Activated CD8-positive, alpha-beta memory T cell treated with anti-CD3 and anti-CD28 coated beads for 1 hour (primary cell): ENCODE data around the gene TDP1.
A peak's percentile ranks its signal among the peaks of the same experiment; 100 is the strongest.

Source experiments
- DNase-seq, 2 donors: peaks; one replicate each; pipeline ENCODE4 v3.0.0-alpha.2; 2020; ENCODE audit warnings: low read depth in 1 of 2; ENCODE audit errors: extremely low read depth in 1 of 2

Gene TDP1

DNA sequence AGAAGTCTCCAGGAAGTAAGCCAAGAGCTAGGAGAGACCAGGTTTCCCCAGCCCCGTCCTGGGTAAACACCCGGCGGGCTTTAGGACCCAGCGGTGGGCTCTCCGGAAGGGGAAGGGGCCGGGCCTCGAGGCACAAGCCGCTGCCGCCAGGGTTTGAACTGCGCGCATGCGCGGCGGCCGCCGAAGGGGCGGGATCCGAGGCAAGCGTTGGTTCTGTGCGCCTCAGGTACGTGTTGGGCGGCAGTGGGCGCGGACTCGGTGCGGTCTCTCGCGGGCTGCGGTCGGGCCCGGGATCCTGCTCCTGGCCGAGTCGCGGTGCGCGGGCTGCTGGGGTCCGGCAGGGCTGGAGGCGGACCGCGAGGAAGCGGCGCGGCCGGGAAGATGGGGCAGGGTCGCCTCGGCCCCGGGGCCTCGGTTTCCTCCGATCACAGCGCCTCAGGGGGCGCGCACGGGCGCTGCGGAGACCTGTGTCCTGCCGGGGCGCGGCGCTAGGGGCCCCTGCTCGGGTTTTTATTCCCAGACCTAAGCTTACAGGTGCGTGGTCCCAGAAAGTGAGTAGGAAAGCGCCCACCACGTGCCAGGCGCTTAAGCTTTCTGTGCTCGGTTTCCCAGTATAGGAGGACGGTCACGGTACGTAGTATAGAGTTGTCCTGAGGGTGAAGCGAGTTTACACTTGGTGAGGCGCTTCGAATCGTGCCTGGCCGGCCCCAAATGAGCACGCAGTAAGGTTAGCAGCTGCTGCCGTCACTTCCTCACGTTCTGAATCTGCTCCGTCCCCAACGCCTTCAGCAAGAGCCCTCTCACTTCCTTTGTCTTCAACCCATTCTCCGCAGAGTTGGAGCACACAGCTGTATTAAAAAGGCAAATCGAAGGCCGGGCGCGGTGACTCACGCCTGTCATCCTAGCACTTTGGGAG is at the start of gene TDP1:
TDP1 (plus strand) TSS at position 183 of the 916 bp plus-strand sequence. CDS start 7,188 bp downstream, outside the sequence.
- DNase-seq: peak; percentile 91 to 97

DNA sequence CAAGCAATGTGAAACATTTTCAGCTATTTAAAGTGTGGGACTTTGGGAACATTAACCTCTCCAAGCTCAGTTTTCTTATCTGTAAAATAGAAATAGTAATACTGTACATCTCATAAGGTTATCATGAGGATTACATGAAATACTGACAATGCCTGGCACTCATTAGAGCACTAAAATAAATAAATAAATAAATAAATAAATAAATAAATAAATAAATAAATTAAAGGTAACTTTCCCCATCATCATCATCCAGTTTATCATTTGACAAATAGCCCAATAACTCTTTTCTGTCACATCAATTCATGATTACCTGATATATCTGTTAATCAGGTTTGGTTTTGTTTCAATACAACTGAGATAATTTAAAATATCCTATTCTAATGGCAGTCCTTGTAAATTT is 49.7 kb upstream of the TDP1 start:
- no peak for DNase-seq

DNA sequence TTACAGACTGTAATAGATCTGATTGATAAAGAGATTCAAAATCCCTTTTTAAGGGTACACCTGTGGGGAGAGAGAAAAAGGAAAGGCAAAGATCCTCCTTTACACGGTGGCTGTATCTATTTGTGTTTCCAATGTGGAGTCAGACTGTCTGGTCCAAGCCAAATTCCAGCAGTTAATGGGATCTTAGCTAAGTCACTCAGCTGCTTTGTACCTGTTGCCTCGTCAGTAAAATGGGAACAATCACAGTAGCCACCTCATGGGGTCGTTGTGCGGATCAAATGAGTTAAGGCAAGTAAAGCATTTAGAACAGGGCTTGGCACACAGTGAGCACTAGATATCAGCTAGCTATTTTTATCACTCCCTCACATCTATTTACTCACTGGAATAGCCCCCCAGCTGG is 48.1 kb upstream of the TDP1 start:
- DNase-seq: no peak

DNA sequence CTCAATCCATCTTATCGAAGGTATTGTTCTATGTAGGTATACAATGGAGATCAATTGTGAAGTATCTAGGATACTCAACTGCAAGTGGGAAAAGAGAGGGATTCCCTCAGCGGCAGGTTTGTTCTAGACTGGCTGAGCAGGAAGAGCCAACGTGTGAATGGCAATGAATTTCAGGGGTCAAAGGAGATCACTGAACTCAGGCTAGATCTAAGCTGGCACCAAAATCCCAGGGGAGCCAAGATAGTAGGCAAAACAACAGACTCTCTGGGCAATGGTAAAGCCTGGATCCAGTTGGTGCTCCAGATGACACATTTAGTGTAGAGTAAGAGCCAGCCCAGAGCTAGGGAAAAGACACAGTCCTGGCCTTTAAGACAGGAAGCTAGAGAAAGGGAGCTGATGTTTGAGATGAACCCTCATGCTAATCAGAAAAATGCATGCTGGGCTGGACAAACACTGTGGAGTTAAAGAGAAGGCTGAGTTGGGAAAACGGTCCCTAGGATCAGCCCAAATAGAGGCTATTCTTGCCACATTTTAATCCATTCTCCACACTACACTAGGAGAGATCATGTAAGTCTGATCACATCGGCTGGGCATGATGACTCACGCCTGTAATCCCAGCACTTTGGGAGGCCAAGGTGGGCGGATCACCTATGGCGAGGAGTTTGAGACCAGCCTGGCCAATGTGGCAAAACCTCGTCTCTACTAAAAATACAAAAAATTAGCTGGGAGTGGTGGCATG is 46.8 kb upstream of the TDP1 start:
- no peak for DNase-seq

DNA sequence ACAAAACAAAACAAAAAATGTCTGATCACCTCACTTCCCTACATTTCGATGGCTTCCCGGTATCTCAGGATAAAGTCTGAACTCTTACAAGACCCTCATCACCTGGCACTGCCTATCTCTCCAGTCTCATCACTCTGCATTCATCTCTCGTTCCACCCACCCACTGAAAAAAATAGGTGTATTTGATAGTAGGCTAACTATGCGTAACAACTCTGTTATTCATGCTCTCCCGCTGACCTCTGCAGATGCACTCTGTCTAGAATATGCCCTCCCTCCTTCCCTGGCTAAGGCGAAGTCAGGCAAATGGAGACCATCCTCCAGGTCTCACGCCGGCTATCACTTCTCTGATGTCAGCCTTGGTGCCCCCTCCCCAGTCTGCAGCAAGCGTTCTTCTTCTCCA is 46.1 kb upstream of the TDP1 start:
- DNase-seq: no peak

DNA sequence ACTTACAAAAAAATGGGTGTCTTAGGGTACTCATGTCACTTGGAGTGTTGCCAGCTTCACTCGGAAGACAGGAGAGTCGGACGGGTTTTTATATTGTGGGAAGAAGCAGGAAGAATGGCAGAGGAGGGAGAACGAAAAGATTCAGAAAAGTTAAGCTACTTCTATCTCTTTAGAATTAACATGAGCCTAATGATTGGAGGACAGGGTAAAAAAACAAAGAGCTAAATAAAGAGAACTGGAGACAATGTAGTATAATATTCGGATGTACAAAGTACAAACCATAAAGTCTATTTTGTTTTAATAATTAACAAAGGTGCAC is 45.1 kb upstream of the TDP1 start:
- DNase-seq: no peak

DNA sequence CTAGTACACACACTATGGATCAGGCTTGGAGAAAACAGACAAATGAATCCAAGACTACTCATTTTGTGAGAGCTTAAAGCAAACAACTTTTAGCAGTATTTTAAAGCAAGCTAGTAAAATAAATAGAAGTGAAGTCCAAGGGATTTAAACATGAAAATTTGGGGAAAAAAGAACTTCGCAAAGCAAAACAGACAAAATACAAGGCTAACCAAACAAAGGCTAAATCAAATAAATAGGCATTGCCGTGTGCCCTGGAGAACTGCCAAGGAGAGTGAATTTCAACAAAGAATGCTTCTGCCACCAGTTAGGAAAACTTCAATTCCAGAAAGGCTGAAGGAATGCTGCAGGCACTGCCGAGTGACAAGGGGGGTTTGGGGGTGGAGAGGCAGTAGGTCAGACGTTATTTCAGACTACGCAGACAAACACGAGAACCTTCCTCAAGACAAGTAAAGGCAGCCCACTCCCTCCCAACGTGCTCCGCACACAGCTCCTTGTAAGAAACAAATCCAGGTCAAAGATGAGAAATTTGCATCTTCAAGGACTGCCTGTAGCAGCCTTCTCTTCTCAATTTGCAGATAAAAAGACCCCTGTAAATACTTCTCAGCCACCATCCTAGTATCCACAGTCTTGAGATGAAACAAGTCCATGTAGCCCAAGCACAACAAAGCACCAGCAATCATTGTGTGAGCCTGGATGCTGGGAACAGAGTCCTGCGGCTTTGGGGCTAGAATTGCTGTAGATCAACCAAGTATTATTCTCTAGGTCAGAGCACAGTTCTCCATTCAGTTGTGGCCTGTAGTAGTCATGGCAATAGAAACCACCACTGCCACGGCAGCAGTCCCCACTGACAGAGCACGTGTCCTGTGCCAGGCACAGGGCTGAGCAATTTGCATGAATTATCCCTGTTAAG is 44.5 kb upstream of the TDP1 start:
- no peak for DNase-seq

DNA sequence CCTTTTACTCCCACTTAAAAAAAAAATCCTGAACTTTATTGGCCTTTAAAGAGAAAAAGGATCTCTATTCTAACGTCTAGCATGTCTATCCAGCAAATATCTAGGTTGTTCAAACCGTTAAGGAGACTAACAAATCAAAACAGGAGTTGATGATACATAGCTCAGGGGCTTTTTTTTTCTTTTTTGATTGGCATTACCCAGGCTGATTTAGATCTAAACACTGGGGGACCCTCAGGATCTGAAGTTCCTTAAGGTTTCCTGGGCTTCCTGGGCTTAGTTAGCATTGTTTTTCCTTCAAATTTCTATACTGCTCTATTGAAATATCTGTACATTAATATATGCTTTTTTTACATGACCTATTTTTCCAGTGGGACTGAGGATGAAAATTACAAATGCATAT is 43.5 kb upstream of the TDP1 start:
- DNase-seq: no peak

DNA sequence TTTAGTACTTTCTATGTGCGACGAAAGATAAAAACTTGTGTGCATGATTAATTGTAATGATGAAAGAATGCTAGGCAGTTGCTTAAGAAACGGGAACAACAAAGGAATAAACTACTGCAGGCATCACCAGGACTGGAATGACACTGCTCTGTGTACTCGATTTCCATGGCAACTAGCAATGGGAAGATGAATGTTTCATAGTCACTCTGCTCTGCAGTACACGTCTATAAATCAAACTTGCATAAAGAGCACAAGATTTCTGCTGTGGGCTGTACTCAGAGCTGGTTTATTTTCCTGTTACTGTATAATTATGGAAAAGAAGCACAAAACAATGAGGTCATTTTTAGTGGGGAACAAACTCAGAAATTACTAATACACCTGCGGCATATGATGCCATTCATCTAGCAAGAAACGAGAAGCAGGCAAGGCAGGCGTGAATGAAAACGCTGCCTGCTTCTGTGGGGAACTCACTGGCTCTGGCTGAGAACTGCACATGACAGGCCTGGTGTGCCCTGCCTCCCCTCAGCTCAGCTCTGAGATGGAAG is 43.0 kb upstream of the TDP1 start:
- no peak for DNase-seq

DNA sequence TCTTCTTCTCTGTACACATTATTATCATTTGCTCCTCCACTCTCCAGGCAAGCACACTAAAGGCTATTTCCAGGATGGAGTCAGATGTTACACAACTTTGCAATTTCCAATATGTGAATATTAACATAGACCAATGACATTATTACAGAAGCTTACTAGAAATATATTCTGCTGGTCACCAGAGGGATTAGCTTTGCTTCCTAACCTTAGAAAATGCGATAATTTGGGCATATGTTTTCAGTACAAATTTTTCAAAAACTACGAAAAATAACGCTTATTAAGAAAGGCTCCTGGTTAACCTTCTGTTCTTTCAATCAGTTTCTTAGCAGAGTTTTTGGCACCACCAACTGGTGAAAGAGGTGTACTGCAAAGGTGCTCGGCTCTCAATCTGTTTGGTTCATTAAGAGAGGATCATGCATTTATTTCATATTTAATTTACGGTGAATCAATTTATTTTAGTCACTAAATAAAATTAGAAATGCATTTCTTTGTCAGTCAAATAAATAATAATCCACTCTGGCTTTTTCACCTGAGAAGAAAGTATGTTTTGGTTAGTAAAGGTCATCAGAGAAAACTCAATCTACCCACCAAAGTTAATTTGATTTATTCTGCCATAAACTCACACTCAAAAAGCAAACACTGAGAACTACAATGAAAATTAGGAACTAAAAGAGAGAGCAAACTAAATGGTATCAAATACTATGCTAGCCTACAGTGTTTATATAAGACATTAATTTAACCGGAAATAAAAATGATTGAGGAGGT is 40.4 kb upstream of the TDP1 start:
- peak; percentile 6 to 29 for DNase-seq

DNA sequence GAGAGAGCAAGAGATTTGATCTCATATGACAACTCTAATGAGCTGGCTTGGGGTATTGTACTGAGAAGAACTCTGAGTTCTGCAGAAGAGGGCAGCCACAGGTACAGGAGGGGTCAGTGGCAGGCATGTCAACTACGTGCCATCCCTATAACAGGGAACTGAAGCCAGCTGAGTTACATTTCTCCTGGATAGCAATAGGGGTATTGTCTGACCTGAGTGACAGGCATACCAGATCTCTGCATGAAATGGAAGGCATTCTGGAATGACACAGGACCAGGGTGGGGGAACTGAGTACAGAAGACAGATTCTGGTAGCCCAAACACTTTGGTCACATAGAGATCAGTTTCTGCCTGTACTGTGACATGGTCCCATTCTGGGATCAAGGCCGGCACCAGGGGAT is 37.0 kb upstream of the TDP1 start:
- no peak for DNase-seq

DNA sequence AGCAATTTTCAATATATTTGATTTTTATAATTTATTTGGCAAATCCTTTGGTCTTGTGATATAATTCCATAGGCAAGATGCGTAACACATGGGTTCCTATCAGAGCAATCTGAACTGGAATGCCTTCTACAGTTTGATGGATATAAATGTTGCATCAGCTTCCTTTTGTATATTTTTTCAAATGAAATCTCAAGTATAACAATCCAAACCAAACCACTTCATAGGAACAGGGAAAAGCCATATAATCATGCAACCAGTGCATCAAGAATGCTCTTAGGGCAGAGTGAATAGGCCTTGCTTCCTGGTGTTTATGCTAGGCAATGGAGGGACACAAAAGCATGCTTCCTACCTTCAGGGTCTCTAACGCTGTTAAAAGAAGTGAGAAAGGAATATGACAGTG is 35.7 kb upstream of the TDP1 start:
- no peak for DNase-seq

DNA sequence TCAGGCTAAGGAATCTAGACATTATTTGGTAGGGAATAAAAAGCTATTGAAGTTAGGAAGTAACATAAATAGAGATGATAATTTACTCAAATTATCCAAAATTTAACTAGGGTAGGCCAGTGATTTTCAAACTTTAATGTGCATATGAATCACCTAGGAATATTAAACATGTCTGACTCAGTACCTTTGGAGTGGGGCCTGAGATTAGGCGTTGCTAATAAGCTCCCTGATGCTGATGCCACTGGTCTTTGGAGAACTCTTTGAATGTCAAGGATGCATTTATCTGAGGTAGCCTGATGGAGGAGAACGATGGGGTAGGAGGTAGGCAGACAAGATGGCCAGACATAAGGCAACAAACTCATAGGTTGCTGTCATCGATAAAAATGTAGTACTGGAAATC is 34.4 kb upstream of the TDP1 start:
- DNase-seq: no peak

DNA sequence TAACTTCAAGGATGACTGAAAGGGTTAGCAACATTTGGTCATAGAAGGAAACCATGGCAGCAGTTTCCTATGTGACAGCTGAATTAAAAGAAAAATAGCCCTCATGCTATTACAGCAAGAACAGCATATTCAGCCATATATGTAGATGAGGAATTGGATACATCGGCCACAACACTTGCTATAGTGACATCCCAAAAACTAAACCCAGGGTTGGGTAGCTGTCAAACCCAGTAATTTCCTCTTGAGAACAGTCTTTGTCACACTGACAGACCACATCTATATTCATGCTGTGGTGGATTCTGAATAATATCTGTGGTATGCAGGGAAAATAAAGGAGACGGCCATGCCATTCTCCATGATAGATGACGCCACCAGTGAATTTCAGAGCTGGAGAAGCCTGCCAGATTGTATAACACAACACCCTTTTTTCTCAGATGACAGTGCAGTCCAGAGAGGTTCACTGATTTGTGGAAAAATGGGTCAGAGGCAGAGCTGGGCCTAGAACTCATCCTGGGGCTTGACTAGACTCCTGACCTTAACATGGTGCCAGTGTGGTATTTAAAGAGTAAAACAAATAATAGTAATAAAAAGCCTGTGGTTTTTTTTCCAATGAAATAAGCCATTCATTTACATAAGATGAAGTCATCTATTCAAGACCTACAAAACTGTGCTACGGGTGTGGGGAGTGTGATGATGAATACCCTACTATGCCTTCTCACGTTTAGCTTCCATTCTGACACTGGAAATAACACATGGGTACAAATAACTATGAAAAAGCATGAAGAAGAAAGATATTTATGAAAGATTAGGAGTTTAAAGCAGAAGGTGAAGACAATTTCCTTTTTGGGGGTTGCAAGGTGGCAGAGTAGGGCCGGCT is 33.5 kb upstream of the TDP1 start:
- no peak for DNase-seq

DNA sequence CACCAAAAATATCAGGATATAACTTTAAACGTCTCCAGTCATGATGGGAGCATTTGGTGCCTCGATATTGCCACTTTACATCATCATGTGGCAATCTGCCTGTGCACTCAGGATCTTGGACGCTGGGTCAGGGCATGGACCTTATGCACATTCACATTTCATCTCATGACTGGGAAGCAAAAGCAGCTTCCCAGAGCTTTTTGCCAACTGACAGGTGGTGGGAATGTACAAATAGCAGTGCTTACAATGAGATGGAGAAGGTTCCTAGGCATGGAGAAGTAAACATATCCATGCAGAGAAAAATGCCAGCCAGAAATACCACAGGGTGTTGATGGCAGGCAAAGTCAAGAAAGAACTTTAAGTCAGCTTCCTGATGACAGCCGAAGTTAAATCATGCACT is 31.5 kb upstream of the TDP1 start:
- no peak for DNase-seq

DNA sequence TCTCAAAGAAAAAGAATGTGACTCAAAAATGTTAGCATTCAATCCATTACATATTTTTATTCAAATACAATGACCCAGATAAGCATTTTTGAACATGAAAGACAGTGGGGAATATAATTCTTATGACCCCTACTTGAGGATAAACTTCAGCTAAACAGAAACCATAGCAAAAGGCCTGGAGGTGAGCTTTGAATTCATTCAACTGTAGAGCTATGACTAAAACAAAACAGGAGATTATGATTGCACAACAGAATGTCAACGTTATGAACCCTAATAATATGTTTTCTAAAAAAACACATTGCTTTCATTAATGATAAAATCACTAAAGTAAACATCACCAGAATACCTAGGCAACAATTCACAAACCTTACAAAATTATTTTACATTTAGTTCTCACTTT is 29.0 kb upstream of the TDP1 start:
- DNase-seq: no peak

DNA sequence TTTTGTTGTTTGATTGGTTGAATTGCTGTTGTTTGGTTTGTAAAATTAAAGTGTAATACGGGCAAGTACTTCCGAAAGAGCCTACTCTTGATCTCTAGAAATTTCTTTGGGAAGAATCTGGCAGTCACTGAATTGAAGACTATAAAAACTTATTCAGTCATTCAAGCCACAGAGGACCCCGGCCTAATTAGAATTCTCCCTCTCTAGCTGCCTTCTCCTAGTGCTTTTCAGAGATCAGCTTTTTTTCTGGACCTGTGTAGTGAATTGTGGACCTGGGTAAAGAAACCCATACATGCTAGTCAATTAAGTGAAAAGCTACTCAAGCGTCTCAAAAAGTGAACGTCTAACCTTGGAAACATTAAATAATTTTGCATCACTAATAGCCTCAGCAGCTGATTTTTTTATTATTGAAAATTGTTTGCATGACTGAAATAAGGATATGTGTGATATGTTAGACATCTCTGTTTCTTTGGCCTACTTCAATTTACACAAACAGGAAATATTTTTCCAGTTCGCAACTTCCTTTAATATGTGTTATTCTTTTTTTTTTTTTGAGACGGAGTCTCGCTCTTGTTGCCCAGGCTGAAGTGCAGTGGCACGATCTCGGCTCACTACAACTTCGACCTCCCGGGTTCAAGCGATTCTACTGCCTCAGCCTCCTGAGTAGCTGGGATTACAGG is 28.4 kb upstream of the TDP1 start:
- DNase-seq: no peak

DNA sequence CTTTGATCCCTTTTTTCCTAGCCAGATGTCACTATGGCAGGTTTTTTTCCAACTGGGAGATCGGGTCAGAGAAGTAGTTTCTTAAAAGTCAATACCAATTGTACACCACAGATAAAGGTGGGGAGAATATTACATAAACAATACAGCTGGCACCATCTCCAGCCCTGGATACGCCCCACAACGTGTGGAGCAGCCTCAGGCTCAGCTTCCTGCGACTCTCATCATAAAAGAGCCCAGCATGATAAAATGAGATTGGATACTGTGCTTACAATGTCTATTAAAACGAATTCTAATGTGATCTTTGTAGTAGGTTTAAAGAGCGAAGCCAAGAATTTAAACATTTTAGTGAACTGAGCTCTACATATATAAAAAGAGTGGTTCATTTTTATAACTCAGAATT is 22.7 kb upstream of the TDP1 start:
- no peak for DNase-seq

DNA sequence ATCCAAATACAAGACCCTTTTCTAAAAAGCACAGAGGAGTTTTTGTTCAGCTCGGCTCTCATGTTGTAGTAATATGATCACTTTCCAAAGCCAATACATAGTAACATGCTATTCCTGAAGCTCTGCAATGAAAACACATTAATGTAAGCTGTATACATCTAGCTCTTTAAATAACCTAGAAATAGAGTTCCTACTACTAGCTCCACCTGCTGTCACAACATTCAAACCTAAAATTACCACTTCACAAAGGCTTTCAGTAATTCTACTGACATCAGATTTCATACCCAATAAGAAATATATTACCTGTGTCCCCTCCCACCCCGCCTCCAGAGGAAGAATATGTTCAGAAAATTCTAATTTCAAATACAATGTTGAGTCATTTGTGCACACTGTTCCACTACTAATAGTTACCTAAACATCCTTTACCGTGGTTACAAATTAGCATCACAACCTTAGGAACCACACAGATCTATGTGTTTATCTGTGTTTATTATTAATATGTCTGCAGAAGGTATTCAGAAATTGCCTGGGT is 19.0 kb upstream of the TDP1 start:
- no peak for DNase-seq
